Amniotic stem cell (primary cell): ENCODE measurements around the gene MSMB.
"Not testable (repeated sequence)": the region's sequence is repeated elsewhere in the genome, so short reads cannot be mapped to it uniquely, and the experiment has no call there.

ENCODE experiments used
- DNase-seq: peaks from one replicate; lab custom pipeline; 2025; lab: John Stamatoyannopoulos, UW

Gene MSMB

GRCh38 chr10:46069771-46070463 lies 23.8 kb upstream of the MSMB start:
- no peak for DNase-seq

- no peak for DNase-seq
Observed at GRCh38 chr10:46068905-46069304, 22.8 kb upstream of the MSMB start.

- no peak for DNase-seq
Observed at GRCh38 chr10:46068117-46068516, 22.0 kb upstream of the MSMB start.

GRCh38 chr10:46064269-46064817 lies 18.3 kb upstream of the MSMB start:
- no peak for DNase-seq

DNA sequence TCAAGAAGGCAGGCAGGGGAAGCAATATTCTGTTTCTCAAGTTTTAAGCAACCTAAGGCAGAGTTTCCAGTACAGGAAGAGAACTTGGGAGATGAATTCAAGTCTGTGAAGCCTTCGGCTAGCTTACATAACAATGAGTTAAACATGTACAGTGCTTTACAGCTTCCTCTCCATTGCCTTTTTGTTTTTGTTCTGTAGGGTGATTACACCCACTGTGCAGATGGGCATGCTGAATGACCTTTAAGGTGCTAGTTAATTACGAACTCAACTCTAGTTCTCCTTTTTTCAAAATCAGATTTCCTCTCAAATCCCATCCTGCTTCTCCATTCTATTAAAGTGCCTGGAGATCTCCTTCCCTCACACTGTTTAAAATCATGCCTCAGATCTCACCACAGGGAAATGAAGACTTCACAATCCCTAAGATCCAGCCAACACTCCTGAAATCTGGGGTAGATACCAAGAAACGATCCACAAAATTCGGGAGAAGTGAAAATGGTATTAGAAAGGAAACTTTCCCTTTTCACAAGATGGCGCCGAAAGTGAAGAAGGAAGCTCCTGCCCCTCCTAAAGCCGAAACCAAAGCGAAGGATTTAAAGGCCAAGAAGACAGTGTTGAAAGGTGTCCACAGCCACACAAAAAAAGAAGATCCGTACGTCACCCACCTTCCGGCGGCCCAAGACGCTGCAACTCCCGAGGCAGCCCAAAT lies 16.8 kb upstream of the MSMB start:
- DNase-seq = no peak

DNA sequence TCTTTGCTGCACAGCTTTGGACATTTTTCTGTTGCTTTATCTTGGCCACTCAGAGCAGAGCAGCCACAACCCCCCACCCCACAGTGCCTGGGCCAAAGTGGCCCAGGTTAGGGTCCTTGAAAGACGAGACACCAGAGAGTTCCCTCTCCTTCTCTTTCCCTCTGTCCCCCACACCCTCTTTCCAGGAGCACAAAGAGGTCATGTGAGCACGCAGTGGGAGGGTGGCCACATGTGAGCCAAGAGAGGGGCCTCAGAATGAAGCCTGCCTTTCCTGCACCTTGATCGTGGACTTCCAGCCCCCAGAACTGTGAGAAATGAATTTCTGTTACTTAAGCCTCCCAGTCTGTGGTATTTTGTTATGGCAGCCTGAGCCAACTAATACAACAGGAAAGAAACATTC lies 14.6 kb upstream of the MSMB start:
- DNase-seq = no peak

DNA sequence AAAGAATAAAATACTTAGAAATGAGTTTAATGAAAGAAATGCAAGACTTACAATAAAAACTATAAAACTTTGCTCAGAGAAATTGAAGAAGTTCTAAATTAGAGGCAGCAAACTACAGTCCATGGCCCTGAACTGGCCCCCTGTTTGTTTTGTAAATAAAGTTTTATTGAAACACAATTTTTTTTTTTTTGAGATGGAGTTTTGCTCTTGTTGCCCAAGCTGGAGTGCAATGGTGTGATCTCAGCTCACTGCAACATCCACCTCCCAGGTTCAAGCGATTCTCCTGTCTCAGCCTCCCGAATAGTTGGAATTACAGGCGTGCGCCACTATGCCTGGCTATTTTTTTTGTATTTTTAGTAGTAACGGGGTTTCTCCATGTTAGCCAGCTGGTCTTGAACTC lies 11.9 kb upstream of the MSMB start:
- DNase-seq = not testable (repeated sequence)

GRCh38 chr10:46057038-46057437 lies 11.0 kb upstream of the MSMB start:
- DNase-seq = no peak

GRCh38 chr10:46055771-46056170 lies 9.7 kb upstream of the MSMB start:
- no peak for DNase-seq

GRCh38 chr10:46053534-46054434 lies 7.7 kb upstream of the MSMB start:
- no peak for DNase-seq

DNA sequence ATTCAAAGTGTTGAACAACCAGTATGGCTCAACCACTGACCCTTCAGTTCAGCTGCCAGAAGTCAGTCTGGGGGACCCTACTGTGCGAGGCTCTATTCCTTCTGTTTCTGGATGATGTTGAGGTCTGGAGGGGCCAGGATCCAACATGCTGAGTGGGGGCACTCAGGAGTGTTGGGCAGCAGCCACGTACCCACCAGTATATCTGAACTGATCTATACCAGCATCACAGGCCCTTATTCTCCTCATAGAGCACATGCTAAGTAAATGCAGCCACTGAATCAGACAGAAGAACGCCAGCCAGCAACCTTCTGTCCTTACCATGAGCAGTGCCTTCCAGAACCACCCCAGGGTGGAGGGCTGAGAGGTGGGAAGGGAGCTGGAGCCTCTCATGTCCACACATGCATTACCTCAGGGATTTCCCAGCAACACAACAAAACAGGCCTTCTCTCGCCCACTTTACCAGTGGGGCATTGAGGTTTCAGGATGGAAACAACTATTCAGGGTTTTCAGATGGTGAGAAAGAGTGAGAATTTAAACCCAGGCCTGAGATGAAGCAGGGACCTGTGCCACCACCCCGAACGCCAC lies 6.8 kb upstream of the MSMB start:
- no peak for DNase-seq

GRCh38 chr10:46052057-46052790 lies 6.2 kb upstream of the MSMB start:
- no peak for DNase-seq

- no peak for DNase-seq
Observed at GRCh38 chr10:46050941-46051623, 5.0 kb upstream of the MSMB start.

DNA sequence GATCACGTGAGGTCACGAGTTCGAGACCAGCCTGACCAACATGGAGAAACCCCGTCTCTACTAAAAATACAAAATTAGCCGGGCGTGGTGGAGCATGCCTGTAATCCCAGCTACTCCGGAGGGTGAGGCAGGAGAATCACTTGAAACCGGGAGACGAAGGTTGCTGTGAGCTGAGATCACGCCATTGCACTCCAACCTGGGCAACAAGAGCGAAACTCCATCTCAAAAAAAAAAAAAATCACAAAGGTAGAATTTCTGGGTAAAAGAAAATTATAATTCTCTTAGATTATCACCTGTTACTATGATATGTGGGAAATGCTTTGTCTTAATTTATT lies 3.4 kb upstream of the MSMB start:
- not testable (repeated sequence) for DNase-seq

- DNase-seq = no peak
Observed at GRCh38 chr10:46048152-46048551, 2.1 kb upstream of the MSMB start.

DNA sequence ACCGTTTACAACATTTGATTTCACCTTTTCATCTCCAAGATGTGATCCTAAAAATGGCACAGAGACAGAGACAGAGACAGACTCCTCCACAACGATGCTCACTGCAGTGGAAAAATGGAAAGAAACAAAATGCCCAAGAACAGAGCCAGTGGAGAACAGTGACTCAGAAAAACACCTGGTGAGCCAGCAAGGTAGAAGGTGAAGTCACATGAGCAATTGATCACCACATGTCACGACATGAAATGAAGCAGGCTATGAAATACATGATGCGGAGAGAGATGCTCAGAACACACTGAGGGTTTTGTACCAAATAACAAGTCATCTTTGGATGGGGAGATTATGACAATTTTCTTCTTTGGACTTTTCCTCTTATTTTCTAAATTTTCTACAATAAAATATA lies 3.5 kb downstream of the MSMB start:
- DNase-seq = no peak

DNA sequence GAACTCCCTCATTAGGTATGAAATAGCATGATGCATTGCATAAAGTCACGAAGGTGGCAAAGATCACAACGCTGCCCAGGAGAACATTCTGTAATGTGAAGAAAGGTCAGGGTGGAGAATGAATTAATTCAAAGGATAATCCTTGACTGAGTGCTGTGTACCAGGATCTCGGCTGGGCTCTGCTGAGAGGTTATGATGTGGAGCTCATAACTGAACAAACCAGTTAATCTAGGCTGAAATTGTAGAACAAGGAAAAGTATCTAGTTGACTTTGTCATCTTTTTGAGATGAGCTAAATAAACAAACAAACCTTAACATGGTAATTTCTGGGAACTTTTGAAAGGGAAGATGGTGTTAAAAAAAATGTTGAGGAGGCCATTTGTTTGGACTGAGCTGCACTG lies 6.1 kb downstream of the MSMB start:
- no peak for DNase-seq

GRCh38 chr10:46037107-46037825 lies 8.8 kb downstream of the MSMB start:
- no peak for DNase-seq

- DNase-seq = no peak
Observed at GRCh38 chr10:46035923-46036849, 9.9 kb downstream of the MSMB start.
